HepG2 (cell line): Measurements from ENCODE around the gene HCRT. TPM values are rescaled to one million over a fixed set of nuclear protein-coding genes. Genes with fewer than 3 reads are reported as not detected.
A peak's percentile ranks its signal among the peaks of the same experiment; 100 is the strongest.

Source experiments
- AGO2 ChIP-seq: fragments of 200-400 bp; formaldehyde crosslinking; optimal IDR thresholded peaks from 2 replicates; pipeline ENCODE3; 2017; ENCODE audit warnings: mild to moderate bottlenecking, low read depth, low read length, moderate library complexity
- ATF7-NPFF ChIP-seq: sonication (generic); formaldehyde crosslinking; IDR thresholded peaks from 2 replicates; pipeline ENCODE4 v1.8.1; 2023; ENCODE audit warnings: mild to moderate bottlenecking, low read depth, missing genetic modification reagents, moderate library complexity
- CREM ChIP-seq, 2 experiments: sonication (generic) in 1 of 2; formaldehyde crosslinking in 1 of 2; IDR thresholded peaks; 2 replicates each; pipeline versions ENCODE4 v1.4.0 to v1.6.1; 2016 to 2020; ENCODE audit warnings: antibody characterized with exemption in 1 of 2, mild to moderate bottlenecking in 1 of 2, missing genetic modification reagents in 1 of 2
- FIP1L1 ChIP-seq: fragments of 200-400 bp; formaldehyde crosslinking; IDR thresholded peaks from 2 replicates; pipeline ENCODE4 v1.6.1; 2018; ENCODE audit warnings: low read depth, mild to moderate bottlenecking, low read length, moderate library complexity, borderline replicate concordance; ENCODE audit not compliant: insufficient read depth
- MIER2 ChIP-seq: IDR thresholded peaks from 2 replicates; pipeline ENCODE4 v1.6.1; 2016; ENCODE audit warnings: missing biosample characterization, missing genetic modification reagents
- NFE2L1 ChIP-seq: sonication (generic); formaldehyde crosslinking; IDR thresholded peaks from 2 replicates; pipeline ENCODE4 v1.4.0; 2020; ENCODE audit warnings: missing genetic modification reagents, mild to moderate bottlenecking, borderline replicate concordance
- ONECUT2 ChIP-seq: sonication (generic); formaldehyde crosslinking; IDR thresholded peaks from 2 replicates; pipeline ENCODE4 v1.4.0; 2020; ENCODE audit warnings: missing genetic modification reagents
- PHF5A ChIP-seq: IDR thresholded peaks from one replicate; pipeline ENCODE4 v1.6.1; 2018; ENCODE audit warnings: low read depth, missing genetic modification reagents; ENCODE audit not compliant: unreplicated experiment
- PHF8 ChIP-seq: sonication (generic); formaldehyde crosslinking; IDR thresholded peaks from 2 replicates; pipeline ENCODE4 v1.5.0; 2020; ENCODE audit warnings: missing genetic modification reagents
- SALL1 ChIP-seq: sonication (generic); formaldehyde crosslinking; IDR thresholded peaks from 2 replicates; pipeline ENCODE4 v1.8.0; 2022; ENCODE audit warnings: mild to moderate bottlenecking, missing genetic modification reagents
- SIN3A ChIP-seq: IDR thresholded peaks from 2 replicates; pipeline ENCODE4 v1.6.1; 2011; ENCODE audit warnings: low read depth, mild to moderate bottlenecking, control low read depth, low read length, borderline replicate concordance
- SOX5 ChIP-seq: IDR thresholded peaks from 2 replicates; pipeline ENCODE4 v1.6.1; 2016; ENCODE audit warnings: borderline replicate concordance
- THAP11 ChIP-seq: IDR thresholded peaks from 2 replicates; pipeline ENCODE4 v1.6.1; 2016; ENCODE audit warnings: missing biosample characterization, missing genetic modification reagents
- TMF1 ChIP-seq: sonication (generic); formaldehyde crosslinking; IDR thresholded peaks from 2 replicates; pipeline ENCODE4 v1.8.1; 2022; ENCODE audit warnings: low read depth, missing genetic modification reagents
- ZBTB21 ChIP-seq: sonication (generic); formaldehyde crosslinking; IDR thresholded peaks from 2 replicates; pipeline ENCODE4 v1.4.0; 2020; ENCODE audit warnings: missing genetic modification reagents
- ZBTB7A ChIP-seq: sonication (generic); formaldehyde crosslinking; IDR thresholded peaks from 2 replicates; pipeline ENCODE4 v1.8.0; 2022; ENCODE audit warnings: mild to moderate bottlenecking, missing genetic modification reagents
- ZIK1 ChIP-seq: sonication (generic); formaldehyde crosslinking; IDR thresholded peaks from 2 replicates; pipeline ENCODE4 v1.5.0; 2020; ENCODE audit warnings: mild to moderate bottlenecking, low read depth, missing genetic modification reagents, borderline replicate concordance
- ZNF224 ChIP-seq: sonication (generic); formaldehyde crosslinking; IDR thresholded peaks from 2 replicates; pipeline ENCODE4 v1.5.0; 2020; ENCODE audit warnings: mild to moderate bottlenecking, missing genetic modification reagents
- ZNF230 ChIP-seq: sonication (generic); formaldehyde crosslinking; IDR thresholded peaks from 2 replicates; pipeline ENCODE4 v1.4.0; 2020; ENCODE audit warnings: mild to moderate bottlenecking, missing genetic modification reagents
- ZNF234 ChIP-seq: sonication (generic); formaldehyde crosslinking; conservative IDR thresholded peaks from 2 replicates; pipeline ENCODE4 v1.5.1; 2020; ENCODE audit warnings: mild to moderate bottlenecking, missing genetic modification reagents
- ZNF34 ChIP-seq: sonication (generic); formaldehyde crosslinking; IDR thresholded peaks from 2 replicates; pipeline ENCODE4 v1.4.0; 2020; ENCODE audit warnings: mild to moderate bottlenecking, missing genetic modification reagents, borderline replicate concordance
- ZNF510 ChIP-seq: sonication (generic); formaldehyde crosslinking; IDR thresholded peaks from 2 replicates; pipeline ENCODE4 v1.4.0; 2020; ENCODE audit warnings: low read depth, mild to moderate bottlenecking, missing genetic modification reagents
- ZNF546 ChIP-seq: sonication (generic); formaldehyde crosslinking; conservative IDR thresholded peaks from 2 replicates; pipeline ENCODE4 v1.8.1; 2023; ENCODE audit warnings: mild to moderate bottlenecking, missing genetic modification reagents
- ZNF547 ChIP-seq: sonication (generic); formaldehyde crosslinking; IDR thresholded peaks from 2 replicates; pipeline ENCODE4 v1.5.1; 2020; ENCODE audit warnings: mild to moderate bottlenecking, missing genetic modification reagents
- ZNF552 ChIP-seq: sonication (generic); formaldehyde crosslinking; IDR thresholded peaks from 2 replicates; pipeline ENCODE4 v1.9.0; 2022; ENCODE audit warnings: missing genetic modification reagents, mild to moderate bottlenecking, borderline replicate concordance
- ZNF775 ChIP-seq: sonication (generic); formaldehyde crosslinking; IDR thresholded peaks from 2 replicates; pipeline ENCODE4 v1.4.0; 2020; ENCODE audit warnings: missing genetic modification reagents, mild to moderate bottlenecking, moderate library complexity, borderline replicate concordance
- ZNF883 ChIP-seq: sonication (generic); formaldehyde crosslinking; IDR thresholded peaks from 2 replicates; pipeline ENCODE4 v1.5.1; 2020; ENCODE audit warnings: mild to moderate bottlenecking, missing genetic modification reagents; ENCODE audit errors: not compliant biosample characterization
- ZSCAN20 ChIP-seq: sonication (generic); formaldehyde crosslinking; IDR thresholded peaks from 2 replicates; pipeline ENCODE4 v1.4.0; 2020; ENCODE audit warnings: missing genetic modification reagents, mild to moderate bottlenecking, borderline replicate concordance
- polyA plus RNA-seq, 8 experiments: library from polyadenylated mRNA; depleted of rRNA in 3 of 8; stranded (reverse) in 7 of 8; unstranded in 1 of 8; fragments of >200 nt; fragmentation: Illumina TruSeq in 4 of 8; extraction: Trizol in 4 of 8; gene quantifications; 2 replicates each; pipeline versions ENCODE4 v1.2.1 to v1.2.3, GENCODE V29; 2011 to 2016; ENCODE audit warnings: low read depth in 4 of 8, missing spikeins in 1 of 8, mixed read lengths in 1 of 8; ENCODE audit not compliant: insufficient read depth in 1 of 8
- total RNA-seq, 5 experiments: library from RNA; depleted of rRNA; stranded (reverse); fragments of >200 nt; fragmentation: Illumina TruSeq; extraction: Trizol; gene quantifications; 2 replicates each; pipeline ENCODE4 v1.2.3, GENCODE V29; 2016; ENCODE audit warnings: low read depth in 1 of 5
- TF ChIP-seq, protein P1 (sequence below): sonication (generic); formaldehyde crosslinking; IDR thresholded peaks from 2 replicates; pipeline ENCODE4 v1.8.1; 2023; ENCODE audit warnings: mild to moderate bottlenecking, inconsistent platforms, moderate library complexity, missing genetic modification reagents, borderline replicate concordance
- TF ChIP-seq, protein P2 (sequence below): sonication (generic); formaldehyde crosslinking; IDR thresholded peaks from 2 replicates; pipeline ENCODE4 v1.5.1; 2020; ENCODE audit warnings: mild to moderate bottlenecking, moderate library complexity, missing genetic modification reagents

The HCRT gene
- total and polyA plus RNA-seq, 2 of the 13 experiments (the other 11 are each of a cell fraction or from before 2014, with no cell fraction given), result not detected

DNA sequence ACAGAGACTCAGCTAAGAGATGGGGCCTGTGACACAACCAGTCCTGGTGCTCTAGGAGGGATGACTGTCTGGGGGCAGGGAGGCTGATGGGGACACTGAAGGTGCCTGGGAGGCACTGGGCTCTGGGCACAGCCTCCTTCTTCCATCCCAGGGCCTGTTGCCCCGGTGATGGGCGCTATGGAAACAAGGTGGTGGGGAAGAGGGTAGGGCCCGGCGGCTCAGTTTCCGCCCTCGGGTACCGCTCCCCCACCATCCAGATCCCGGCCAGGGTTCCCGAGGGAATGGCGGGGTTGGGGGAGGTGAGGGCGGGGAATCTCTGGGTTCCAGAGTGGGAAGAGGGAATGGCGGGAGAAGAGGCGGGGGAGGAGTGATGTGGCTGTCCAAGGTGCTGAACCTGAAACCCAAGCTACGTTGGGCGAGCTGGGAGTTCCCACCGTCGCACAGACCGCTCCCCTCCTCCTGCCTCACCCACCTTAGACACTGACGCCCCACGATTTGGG lies 5.3 kb downstream of the HCRT start (continued):
- TF ChIP-seq SIN3A, result peak; percentile 96; the same call in 1 of the 2 replicates
- TF ChIP-seq ZNF547 (CRISPR knock-in tag), result 0 out of 2 replicates have a peak, but pooled peaks have one; percentile 48
- TF ChIP-seq TMF1 (CRISPR knock-in tag), result peak; percentile 82; the same call in 1 of the 2 replicates
- peak; percentile 76 for TF ChIP-seq ONECUT2 (CRISPR knock-in tag)
- peak; percentile 52; the same call in 1 of the 2 replicates for TF ChIP-seq ZNF546
- no peak for TF ChIP-seq AGO2
- TF ChIP-seq PHF8 (CRISPR knock-in tag), result no peak
- peak; percentile 87 for TF ChIP-seq ATF7-NPFF (CRISPR knock-in tag)
- peak; percentile 99 for TF ChIP-seq MIER2 (CRISPR knock-in tag)
- TF ChIP-seq ZNF510, result peak; percentile 65; the same call in 1 of the 2 replicates
- TF ChIP-seq PHF5A (CRISPR knock-in tag), result peak; percentile 70
- no peak for TF ChIP-seq CREM (IDR thresholded peaks at IDR 0.05)
- TF ChIP-seq CREM (CRISPR knock-in tag; IDR thresholded peaks at IDR 0.05), result no peak
- TF ChIP-seq, protein P1, sequence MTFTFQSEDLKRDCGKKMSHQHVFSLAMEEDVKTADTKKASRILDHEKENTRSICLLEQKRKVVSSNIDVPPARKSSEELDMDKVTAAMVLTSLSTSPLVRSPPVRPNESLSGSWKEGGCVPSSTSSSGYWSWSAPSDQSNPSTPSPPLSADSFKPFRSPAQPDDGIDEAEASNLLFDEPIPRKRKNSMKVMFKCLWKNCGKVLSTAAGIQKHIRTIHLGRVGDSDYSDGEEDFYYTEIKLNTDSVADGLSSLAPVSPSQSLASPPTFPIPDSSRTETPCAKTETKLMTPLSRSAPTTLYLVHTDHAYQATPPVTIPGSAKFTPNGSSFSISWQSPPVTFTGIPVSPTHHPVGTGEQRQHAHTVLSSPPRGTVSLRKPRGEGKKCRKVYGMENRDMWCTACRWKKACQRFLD, result peak; percentile 78; the same call in 1 of the 2 replicates
- TF ChIP-seq ZNF552 (CRISPR knock-in tag), result 0 out of 2 replicates have a peak, but pooled peaks have one; percentile 50
- peak; percentile 95 for TF ChIP-seq ZSCAN20
- no peak for TF ChIP-seq ZNF34
- no peak for TF ChIP-seq ZNF224 (CRISPR knock-in tag)
- TF ChIP-seq ZBTB7A (CRISPR knock-in tag), result peak; percentile 65; the same call in 1 of the 2 replicates
- no peak for TF ChIP-seq FIP1L1
- no peak for TF ChIP-seq ZNF234 (CRISPR knock-in tag)
- TF ChIP-seq, protein P2, sequence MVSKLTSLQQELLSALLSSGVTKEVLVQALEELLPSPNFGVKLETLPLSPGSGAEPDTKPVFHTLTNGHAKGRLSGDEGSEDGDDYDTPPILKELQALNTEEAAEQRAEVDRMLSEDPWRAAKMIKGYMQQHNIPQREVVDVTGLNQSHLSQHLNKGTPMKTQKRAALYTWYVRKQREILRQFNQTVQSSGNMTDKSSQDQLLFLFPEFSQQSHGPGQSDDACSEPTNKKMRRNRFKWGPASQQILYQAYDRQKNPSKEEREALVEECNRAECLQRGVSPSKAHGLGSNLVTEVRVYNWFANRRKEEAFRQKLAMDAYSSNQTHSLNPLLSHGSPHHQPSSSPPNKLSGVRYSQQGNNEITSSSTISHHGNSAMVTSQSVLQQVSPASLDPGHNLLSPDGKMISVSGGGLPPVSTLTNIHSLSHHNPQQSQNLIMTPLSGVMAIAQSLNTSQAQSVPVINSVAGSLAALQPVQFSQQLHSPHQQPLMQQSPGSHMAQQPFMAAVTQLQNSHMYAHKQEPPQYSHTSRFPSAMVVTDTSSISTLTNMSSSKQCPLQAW (CRISPR knock-in tag), result no peak
- peak; percentile 68; the same call in 1 of the 2 replicates for TF ChIP-seq ZIK1
- TF ChIP-seq ZBTB21 (CRISPR knock-in tag), result peak; percentile 60; the same call in 1 of the 2 replicates
- no peak for TF ChIP-seq ZNF775 (CRISPR knock-in tag)
- TF ChIP-seq ZNF230 (CRISPR knock-in tag), result peak; percentile 82; the same call in 1 of the 2 replicates
- TF ChIP-seq NFE2L1 (CRISPR knock-in tag), result no peak
- TF ChIP-seq ZNF883 (CRISPR knock-in tag), result peak; percentile 90
- peak; percentile 93 for TF ChIP-seq SALL1 (CRISPR knock-in tag)
- TF ChIP-seq THAP11 (CRISPR knock-in tag), result peak; percentile 73; the same call in 1 of the 2 replicates
- peak; percentile 50; the same call in 1 of the 2 replicates for TF ChIP-seq SOX5
